Ascending aorta (tissue), 2 donors: ENCODE data around the gene UBE3A. TPM values are rescaled to one million over a fixed set of nuclear protein-coding genes. Genes with fewer than 3 reads are reported as not detected.

Experiments used
- DNase-seq, 2 donors: peaks; one replicate each; pipeline ENCODE4 v3.0.0-alpha.2; 2019; ENCODE audit warnings: low spot score in 2 of 2
- H3K27ac ChIP-seq, 2 donors: fragments of 200-600 bp; sonication (generic); one replicate each; pipeline ENCODE4 v1.5.1; 2016 to 2017; ENCODE audit warnings: mild to moderate bottlenecking in 1 of 2
- H3K27me3 ChIP-seq: fragments of 200-600 bp; sonication (generic); one replicate; pipeline ENCODE4 v1.5.1; 2017
- H3K36me3 ChIP-seq, 2 donors: fragments of 200-600 bp; sonication (generic); one replicate each; pipeline ENCODE4 v1.5.1; 2016
- H3K4me1 ChIP-seq, 2 donors: fragments of 200-600 bp; sonication (generic); one replicate each; pipeline ENCODE4 v1.5.1; 2016 to 2017; ENCODE audit warnings: mild to moderate bottlenecking in 1 of 2
- H3K4me3 ChIP-seq, 2 donors: fragments of 200-600 bp; sonication (generic); one replicate each; pipeline ENCODE4 v1.5.1; 2016 to 2017; ENCODE audit warnings: mild to moderate bottlenecking in 1 of 2
- H3K9me3 ChIP-seq, 2 donors: fragments of 200-600 bp; sonication (generic); one replicate each; pipeline ENCODE4 v1.5.1; 2016
- intact Hi-C: fragments of 100-400 bp; cut with DNase I; formaldehyde crosslinking; loops from one replicate; pipeline ENCODE4 v1.15.1; 2023
- total RNA-seq: library from RNA; depleted of rRNA; stranded (reverse); fragments of >200 nt; gene quantifications from one replicate; pipeline ENCODE4 v1.1.0, GENCODE V29; 2016
- TF ChIP-seq, protein P1 (sequence below), 3 experiments: fragments of 200-600 bp in 2 of 3; fragments of 450-650 bp in 1 of 3; sonication (generic) in 2 of 3; IDR thresholded peaks; one replicate each; pipeline ENCODE4 v1.5.1; 2016 to 2019; ENCODE audit warnings: antibody characterized with exemption in 3 of 3, mild to moderate bottlenecking in 1 of 3, moderate library complexity in 1 of 3

UBE3A gene
- total RNA-seq, 1 donor from 2014 or later = 34.1 TPM

DNA sequence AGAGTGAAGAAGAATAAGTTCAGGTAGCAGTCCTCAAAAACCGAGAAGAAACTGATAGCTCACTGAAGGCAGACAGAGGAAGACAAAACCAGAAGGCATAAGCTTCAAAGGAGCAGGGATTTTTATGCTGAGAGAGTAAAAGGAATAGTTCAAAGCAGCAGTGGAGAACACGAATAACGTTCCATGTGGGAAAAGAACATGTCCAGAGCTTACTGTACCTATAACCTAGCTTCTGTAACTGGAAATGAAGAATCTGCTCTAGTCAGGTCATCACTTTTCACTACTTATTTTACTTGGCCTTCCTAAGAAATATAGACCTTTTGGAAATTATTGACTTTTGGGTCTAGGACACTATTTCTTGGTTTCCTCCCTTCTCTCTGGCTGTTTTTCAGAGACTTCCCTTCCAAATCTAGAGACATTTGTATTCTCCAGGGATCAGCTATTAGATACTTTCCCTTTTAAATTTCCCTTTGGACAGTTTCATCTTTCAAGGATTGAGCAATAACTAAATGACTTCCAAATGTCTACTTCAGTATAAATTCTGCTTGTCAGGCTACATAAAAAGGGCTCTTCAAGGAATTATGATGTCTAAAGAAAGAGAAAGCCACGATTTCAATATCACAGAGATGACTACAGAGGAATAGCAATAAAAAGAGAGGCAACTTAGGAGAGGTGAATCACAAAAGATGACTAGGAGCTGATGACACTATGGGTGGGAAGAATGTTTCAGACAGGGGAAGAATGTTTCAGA is 46.7 kb downstream of the UBE3A start:
- Histone ChIP-seq H3K9me3 (no peaks in the 10 kb centered on the region), H3K4me3 (no peak overlapping the region), H3K27ac (peak overlapping the region in 1 of 2 donors; percentile 13), H3K27me3 (no peaks in the 10 kb centered on the region), H3K4me1 (no peaks in the 10 kb centered on the region), H3K36me3 (peaks cover 0 to 28% of the 10 kb centered on the region in 2 donors)
- intact Hi-C loops = no loop called here
- TF ChIP-seq, protein P1, sequence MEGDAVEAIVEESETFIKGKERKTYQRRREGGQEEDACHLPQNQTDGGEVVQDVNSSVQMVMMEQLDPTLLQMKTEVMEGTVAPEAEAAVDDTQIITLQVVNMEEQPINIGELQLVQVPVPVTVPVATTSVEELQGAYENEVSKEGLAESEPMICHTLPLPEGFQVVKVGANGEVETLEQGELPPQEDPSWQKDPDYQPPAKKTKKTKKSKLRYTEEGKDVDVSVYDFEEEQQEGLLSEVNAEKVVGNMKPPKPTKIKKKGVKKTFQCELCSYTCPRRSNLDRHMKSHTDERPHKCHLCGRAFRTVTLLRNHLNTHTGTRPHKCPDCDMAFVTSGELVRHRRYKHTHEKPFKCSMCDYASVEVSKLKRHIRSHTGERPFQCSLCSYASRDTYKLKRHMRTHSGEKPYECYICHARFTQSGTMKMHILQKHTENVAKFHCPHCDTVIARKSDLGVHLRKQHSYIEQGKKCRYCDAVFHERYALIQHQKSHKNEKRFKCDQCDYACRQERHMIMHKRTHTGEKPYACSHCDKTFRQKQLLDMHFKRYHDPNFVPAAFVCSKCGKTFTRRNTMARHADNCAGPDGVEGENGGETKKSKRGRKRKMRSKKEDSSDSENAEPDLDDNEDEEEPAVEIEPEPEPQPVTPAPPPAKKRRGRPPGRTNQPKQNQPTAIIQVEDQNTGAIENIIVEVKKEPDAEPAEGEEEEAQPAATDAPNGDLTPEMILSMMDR (IDR thresholded peaks at IDR 0.05) = no peak
- DNase-seq = no peak

DNA sequence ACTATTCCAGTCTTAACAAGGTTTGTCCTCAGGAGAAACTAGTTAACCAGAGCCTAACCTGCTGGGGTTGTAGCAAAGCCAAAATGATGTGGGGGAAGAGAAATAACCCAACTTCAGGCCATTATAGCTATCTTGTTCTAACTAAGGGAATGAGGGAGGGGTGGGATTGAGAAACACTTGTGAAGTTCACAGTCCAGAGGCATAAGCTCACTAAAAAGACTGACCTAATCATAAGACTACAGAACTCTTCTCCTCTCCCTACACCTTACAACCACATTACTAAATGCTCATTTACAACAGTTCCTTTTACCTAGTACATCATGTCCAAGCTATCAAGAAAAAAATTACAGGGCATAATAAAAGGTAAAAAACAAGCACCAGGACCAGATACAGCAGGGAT is 52.8 kb downstream of the UBE3A start:
- Histone ChIP-seq H3K4me1 (no peaks in the 10 kb centered on the region), H3K9me3 (peaks cover 4 to 25% of the 10 kb centered on the region in 2 donors), H3K27me3 (no peaks in the 10 kb centered on the region), H3K27ac (no peak overlapping the region), H3K4me3 (no peak overlapping the region), H3K36me3 (peaks cover 0 to 37% of the 10 kb centered on the region in 2 donors)
- TF ChIP-seq, protein P1 (IDR thresholded peaks at IDR 0.05) = no peak
- intact Hi-C loops = no loop called here
- no peak for DNase-seq

DNA sequence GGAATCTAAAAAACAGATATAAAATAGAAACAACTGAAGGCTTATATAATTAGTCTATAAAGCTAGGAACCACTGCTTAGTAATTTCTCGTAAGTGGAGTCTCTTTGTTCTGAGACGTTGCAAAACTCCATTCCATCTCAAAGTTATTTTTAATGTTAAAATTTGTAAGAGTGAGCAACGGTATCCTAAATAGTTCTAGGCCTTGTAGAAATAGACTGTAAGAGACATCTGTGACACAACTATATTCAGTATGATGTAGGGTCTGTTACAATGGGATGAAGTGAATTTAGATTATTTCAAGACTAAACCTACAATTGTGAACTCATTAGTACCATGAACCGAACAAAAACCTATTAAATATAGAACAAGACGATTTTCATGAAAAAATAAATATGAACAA is 57.2 kb downstream of the UBE3A start:
- peaks cover 0 to 4% of the 10 kb centered on the region in 2 donors for H3K4me1 ChIP-seq
- TF ChIP-seq, protein P1 (IDR thresholded peaks at IDR 0.05) = no peak
- peaks cover 0 to 32% of the 10 kb centered on the region in 2 donors for H3K36me3 ChIP-seq
- peaks cover 4 to 25% of the 10 kb centered on the region in 2 donors for H3K9me3 ChIP-seq
- no peak for DNase-seq
- no peak overlapping the region for H3K27ac ChIP-seq
- intact Hi-C loops = no loop called here
- H3K27me3 ChIP-seq = no peaks in the 10 kb centered on the region
- H3K4me3 ChIP-seq = no peak overlapping the region

DNA sequence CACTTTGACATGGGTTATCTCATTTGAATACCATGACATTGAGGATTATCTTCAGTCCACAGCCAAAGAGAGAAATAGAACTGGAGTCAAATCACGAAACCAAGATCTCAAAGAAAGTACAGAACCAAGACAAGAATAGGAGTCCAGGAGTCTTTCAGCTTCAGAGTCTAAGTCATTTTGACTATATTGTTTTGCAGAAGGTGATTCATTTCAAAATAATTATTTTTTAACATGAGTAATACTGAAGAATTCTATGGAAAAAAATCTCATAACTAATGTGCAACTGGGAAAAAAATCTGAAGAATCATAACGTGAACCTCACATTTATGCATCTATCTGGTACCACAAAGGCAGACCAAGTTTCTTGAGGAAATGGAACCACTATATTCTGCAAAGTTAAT is 60.3 kb downstream of the UBE3A start:
- H3K27ac ChIP-seq = peak overlapping the region in 1 of 2 donors; percentile 31
- H3K4me1 ChIP-seq = peaks cover 0 to 4% of the 10 kb centered on the region in 2 donors
- peaks cover 3 to 8% of the 10 kb centered on the region in 2 donors for H3K9me3 ChIP-seq
- TF ChIP-seq, protein P1 (IDR thresholded peaks at IDR 0.05) = no peak
- no peaks in the 10 kb centered on the region for H3K27me3 ChIP-seq
- no peak overlapping the region for H3K4me3 ChIP-seq
- H3K36me3 ChIP-seq = peaks cover 4 to 32% of the 10 kb centered on the region in 2 donors
- no peak for DNase-seq
- intact Hi-C loops = loop anchor here (10.0 kb wide), 1 partner anchor 296 kb away; no protein-coding TSS in a partner anchor

DNA sequence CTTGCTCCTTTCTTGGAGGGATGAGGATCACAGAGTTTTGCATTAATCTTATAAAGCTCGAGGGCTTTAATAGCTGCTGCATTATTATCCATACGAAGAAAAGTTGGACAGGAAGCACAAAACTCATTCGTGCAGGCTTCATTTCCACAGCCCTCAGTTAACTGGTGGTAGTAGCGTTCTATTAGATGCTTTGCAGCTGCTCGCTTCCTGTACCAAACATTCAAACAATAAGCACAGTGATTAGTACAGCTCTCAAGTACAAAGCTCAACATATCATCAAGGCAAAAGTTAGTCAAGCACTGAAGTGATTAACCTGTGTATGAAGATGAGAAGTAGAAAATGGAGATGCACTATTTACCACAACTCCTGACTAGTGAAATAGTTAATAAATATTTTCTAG is 63.3 kb downstream of the UBE3A start:
- Histone ChIP-seq H3K4me1 (peaks cover 0 to 14% of the 10 kb centered on the region in 2 donors), H3K27me3 (no peaks in the 10 kb centered on the region), H3K27ac (no peak overlapping the region), H3K4me3 (no peak overlapping the region), H3K36me3 (peaks cover 15 to 44% of the 10 kb centered on the region in 2 donors), H3K9me3 (no peaks in the 10 kb centered on the region)
- intact Hi-C loops = loop anchor here (10.0 kb wide), 1 partner anchor 299 kb away; no protein-coding TSS in a partner anchor
- no peak for DNase-seq
- TF ChIP-seq, protein P1 (IDR thresholded peaks at IDR 0.05) = no peak
